Smooth muscle cell (in vitro differentiated cells): ENCODE data around the gene PABPN1L. TPM values are rescaled to one million over a fixed set of nuclear protein-coding genes. Genes with fewer than 3 reads are reported as not detected.
"Not testable (repeated sequence)": the region's sequence is repeated elsewhere in the genome, so short reads cannot be mapped to it uniquely, and the experiment has no call there.

ENCODE experiments used
- DNase-seq: peaks from one replicate; lab custom pipeline; 2025; ENCODE audit not compliant: unreplicated experiment; lab: John Stamatoyannopoulos, UW
- H2AFZ ChIP-seq: fragments of 200-600 bp; sonication (generic); 2 replicates; pipeline ENCODE4 v1.6.0; 2016; ENCODE audit warnings: antibody characterized with exemption, low read depth, mild to moderate bottlenecking
- H3F3A ChIP-seq: fragments of 200-600 bp; sonication (generic); 2 replicates; pipeline ENCODE4 v1.6.0; 2017; ENCODE audit warnings: antibody characterized with exemption, low read depth
- H3K27ac ChIP-seq: fragments of 200-600 bp; sonication (generic); 2 replicates; pipeline ENCODE4 v1.5.1; 2016; ENCODE audit warnings: low read depth, mild to moderate bottlenecking
- H3K27me3 ChIP-seq: fragments of 200-600 bp; sonication (generic); 2 replicates; pipeline ENCODE4 v1.6.1; 2016; ENCODE audit warnings: low read depth, mild to moderate bottlenecking
- H3K36me3 ChIP-seq: fragments of 200-600 bp; sonication (generic); 2 replicates; pipeline ENCODE4 v1.5.1; 2016; ENCODE audit warnings: low read depth
- H3K4me1 ChIP-seq: fragments of 200-600 bp; sonication (generic); 2 replicates; pipeline ENCODE4 v1.5.1; 2016; ENCODE audit warnings: low read depth
- H3K4me2 ChIP-seq: fragments of 200-600 bp; sonication (generic); 2 replicates; pipeline ENCODE4 v1.6.0; 2016; ENCODE audit warnings: mild to moderate bottlenecking
- H3K4me3 ChIP-seq: fragments of 200-600 bp; sonication (generic); 2 replicates; pipeline ENCODE4 v1.5.1; 2016; ENCODE audit warnings: mild to moderate bottlenecking
- H3K79me2 ChIP-seq: fragments of 200-600 bp; sonication (generic); 2 replicates; pipeline ENCODE4 v1.6.0; 2016; ENCODE audit warnings: low read depth, mild to moderate bottlenecking
- H3K9ac ChIP-seq: fragments of 200-600 bp; sonication (generic); 2 replicates; pipeline ENCODE4 v1.6.0; 2016; ENCODE audit warnings: low read depth
- H3K9me3 ChIP-seq: fragments of 200-600 bp; sonication (generic); replicated peaks from 2 replicates; pipeline ENCODE4 v1.5.1; 2016; ENCODE audit warnings: low read depth
- H4K20me1 ChIP-seq: fragments of 200-600 bp; sonication (generic); 2 replicates; pipeline ENCODE4 v1.6.0; 2016; ENCODE audit warnings: low read depth
- CTCF ChIP-seq: fragments of 200-600 bp; sonication (generic); IDR thresholded peaks from 2 replicates; pipeline ENCODE4 v1.5.1; 2017; ENCODE audit warnings: borderline replicate concordance, mild to moderate bottlenecking, antibody characterized with exemption; ENCODE audit not compliant: insufficient read depth, poor library complexity, severe bottlenecking
- WGBS: methylation state at CpG from one replicate; pipeline ENCODE4 v1.1.7; 2016; ENCODE audit warnings: low lambda C conversion rate; 5-methylcytosine and 5-hydroxymethylcytosine counted together
- polyA plus RNA-seq: library from polyadenylated mRNA; unstranded; fragments of >200 nt; fragmentation: Nextera tagmentation; extraction: Ambion mirVana; gene quantifications from 2 replicates; pipeline ENCODE4 v1.2.1, GENCODE V29; 2016
- total RNA-seq: library from RNA; depleted of rRNA; stranded (reverse); fragments of >200 nt; gene quantifications from 2 replicates; pipeline ENCODE4 v1.2.3, GENCODE V29; 2014

Gene PABPN1L
- total and polyA plus RNA-seq, 2 experiments from 2014 or later = not detected

- Histone ChIP-seq H3K79me2 (no peaks in the 10 kb centered on the region), H3K36me3 (no peaks in the 10 kb centered on the region), H4K20me1 (no peaks in the 10 kb centered on the region), H3K27ac (no peak overlapping the region), H3K9me3 (no peaks in the 10 kb centered on the region), H3K4me3 (no peak overlapping the region), H2AFZ (no peak overlapping the region), H3F3A (no peaks in the 10 kb centered on the region), H3K27me3 (no peaks in the 10 kb centered on the region), H3K4me2 (no peak overlapping the region), H3K4me1 (no peaks in the 10 kb centered on the region), H3K9ac (no peak overlapping the region)
- 90% methylated on average over 16 of the region's 16 CpGs for WGBS
- DNase-seq = no peak
- no peak for TF ChIP-seq CTCF
Measured at GRCh38 chr16:88891083-88891482, 24.6 kb upstream of the PABPN1L start.

- H4K20me1 ChIP-seq = not testable (repeated sequence)
Measured at GRCh38 chr16:88889702-88890352, 23.4 kb upstream of the PABPN1L start.

GRCh38 chr16:88888461-88889387, 22.3 kb upstream of the PABPN1L start:
- no peaks in the 10 kb centered on the region for H3F3A ChIP-seq
- H3K36me3 ChIP-seq = no peaks in the 10 kb centered on the region
- no peaks in the 10 kb centered on the region for H3K79me2 ChIP-seq
- no peak overlapping the region for H3K9ac ChIP-seq
- 93% methylated on average over 25 of the region's 30 CpGs for WGBS
- H4K20me1 ChIP-seq = no peaks in the 10 kb centered on the region
- no peak overlapping the region for H3K27ac ChIP-seq
- TF ChIP-seq CTCF = no peak
- no peak for DNase-seq
- H3K4me1 ChIP-seq = no peaks in the 10 kb centered on the region
- H3K9me3 ChIP-seq = no peaks in the 10 kb centered on the region
- no peak overlapping the region for H3K4me2 ChIP-seq
- H3K27me3 ChIP-seq = no peaks in the 10 kb centered on the region
- H2AFZ ChIP-seq = no peak overlapping the region
- no peak overlapping the region for H3K4me3 ChIP-seq

More at GRCh38 chr16:88889702-88890352, 23.4 kb upstream of the PABPN1L start:
- not testable (repeated sequence) for H3K79me2 ChIP-seq, H2AFZ ChIP-seq, H3K27ac ChIP-seq, DNase-seq, H3K4me2 ChIP-seq, H3K36me3 ChIP-seq, H3K9ac ChIP-seq, H3K27me3 ChIP-seq, H3F3A ChIP-seq, H3K4me1 ChIP-seq, H3K9me3 ChIP-seq, H3K4me3 ChIP-seq
- WGBS = 95% methylated on average over 48 of the region's 48 CpGs

GRCh38 chr16:88888057-88888456, 21.6 kb upstream of the PABPN1L start:
- Histone ChIP-seq H3F3A (no peaks in the 10 kb centered on the region), H3K4me2 (no peak overlapping the region), H3K4me1 (no peaks in the 10 kb centered on the region), H4K20me1 (no peaks in the 10 kb centered on the region), H3K9me3 (no peaks in the 10 kb centered on the region), H3K36me3 (no peaks in the 10 kb centered on the region), H2AFZ (no peak overlapping the region), H3K79me2 (no peaks in the 10 kb centered on the region), H3K9ac (no peak overlapping the region), H3K27ac (no peak overlapping the region), H3K27me3 (no peaks in the 10 kb centered on the region), H3K4me3 (no peak overlapping the region)
- no peak for TF ChIP-seq CTCF
- no peak for DNase-seq
- WGBS = 92% methylated on average over 14 of the region's 14 CpGs
